ENCODE measurements around the gene DBNDD2.

DBNDD2 gene

GRCh38 chr20:45423700-45424099, 15.6 kb downstream of the DBNDD2 start:
- Histone ChIP-seq H3K9me3 (ENCODE audit: control insufficient read depth, insufficient read depth, low read depth, low read length) (no peaks in the 10 kb centered on the region), H3K4me3 (ENCODE audit: low read depth, low read length) (no peak overlapping the region), H3K27ac (ENCODE audit: extremely low read depth, low read depth, low read length) (no peak overlapping the region), H3K36me3 (ENCODE audit: control insufficient read depth in 2 of 2, insufficient read depth in 1 of 2, low read length in 2 of 2) (peaks cover 11 to 71% of the 10 kb centered on the region in 2 experiments), H3K4me1 (ENCODE audit: control insufficient read depth, insufficient read depth, low read length) (no peaks in the 10 kb centered on the region)
- ChIA-PET POLR2A (no interaction called here), CTCF (no interaction called here)
- TF ChIP-seq ZNF18 (tag by site-specific recombination; IDR thresholded peaks at IDR 0.05), result no peak
- TF ChIP-seq ZEB2 (tag by site-specific recombination; IDR thresholded peaks at IDR 0.05), result no peak
- no peak for TF ChIP-seq SETDB1 (IDR thresholded peaks at IDR 0.05; ENCODE audit: insufficient read length, low read length)
- no peak for TF ChIP-seq ZNF555 (tag by site-specific recombination; conservative IDR thresholded peaks at IDR 0.05)
- TF ChIP-seq ZNF362 (tag by site-specific recombination; IDR thresholded peaks at IDR 0.05), result no peak

GRCh38 chr20:45425561-45425960, 17.5 kb downstream of the DBNDD2 start:
- H3K27ac ChIP-seq (ENCODE audit: extremely low read depth, low read depth, low read length), result no peak overlapping the region
- no peaks in the 10 kb centered on the region for H3K9me3 ChIP-seq (ENCODE audit: control insufficient read depth, insufficient read depth, low read depth, low read length)
- TF ChIP-seq ZNF501 (tag by site-specific recombination; IDR thresholded peaks at IDR 0.05) (no peak), ZNF280C (tag by site-specific recombination; IDR thresholded peaks at IDR 0.05) (no peak), ZNF202 (tag by site-specific recombination; IDR thresholded peaks at IDR 0.05; ENCODE audit: borderline replicate concordance) (no peak), ZNF292 (tag by site-specific recombination; IDR thresholded peaks at IDR 0.05; ENCODE audit: borderline replicate concordance, low read depth) (no peak), BCL6B (tag by site-specific recombination; IDR thresholded peaks at IDR 0.05) (no peak), ZBTB8A (tag by site-specific recombination; IDR thresholded peaks at IDR 0.05) (no peak), GFI1B (tag by site-specific recombination; IDR thresholded peaks at IDR 0.05) (no peak), YY1 (tag by site-specific recombination; IDR thresholded peaks at IDR 0.05) (no peak), ZFP41 (tag by site-specific recombination; IDR thresholded peaks at IDR 0.05; ENCODE audit: borderline replicate concordance) (no peak), ZNF692 (tag by site-specific recombination; IDR thresholded peaks at IDR 0.05) (no peak), ZNF621 (tag by site-specific recombination; IDR thresholded peaks at IDR 0.05) (no peak), ZNF2 (tag by site-specific recombination; IDR thresholded peaks at IDR 0.05) (no peak), KLF16 (tag by site-specific recombination; IDR thresholded peaks at IDR 0.05) (no peak), ZNF704 (tag by site-specific recombination; IDR thresholded peaks at IDR 0.05) (no peak)
- H3K36me3 ChIP-seq (ENCODE audit: control insufficient read depth in 2 of 2, insufficient read depth in 1 of 2, low read length in 2 of 2), result peaks cover 11 to 53% of the 10 kb centered on the region in 2 experiments
- ChIA-PET POLR2A (no interaction called here), CTCF (interaction anchor here (0.8 to 1.1 kb wide), 2 partner anchors 11 to 14 kb away, joined by 3 to 7 read pairs; no protein-coding TSS in a partner anchor)
- H3K4me1 ChIP-seq (ENCODE audit: control insufficient read depth, insufficient read depth, low read length), result no peaks in the 10 kb centered on the region
- H3K4me3 ChIP-seq (ENCODE audit: low read depth, low read length), result no peak overlapping the region

Measured in HEK293 (cell line).